Measurements from ENCODE around the gene CMTM8.
"Not testable (repeated sequence)": the region's sequence is repeated elsewhere in the genome, so short reads cannot be mapped to it uniquely, and the experiment has no call there.

The CMTM8 gene

GRCh38 chr3:32387512-32387911, 149.0 kb downstream of the CMTM8 start:
- no peak for DNase-seq

DNA sequence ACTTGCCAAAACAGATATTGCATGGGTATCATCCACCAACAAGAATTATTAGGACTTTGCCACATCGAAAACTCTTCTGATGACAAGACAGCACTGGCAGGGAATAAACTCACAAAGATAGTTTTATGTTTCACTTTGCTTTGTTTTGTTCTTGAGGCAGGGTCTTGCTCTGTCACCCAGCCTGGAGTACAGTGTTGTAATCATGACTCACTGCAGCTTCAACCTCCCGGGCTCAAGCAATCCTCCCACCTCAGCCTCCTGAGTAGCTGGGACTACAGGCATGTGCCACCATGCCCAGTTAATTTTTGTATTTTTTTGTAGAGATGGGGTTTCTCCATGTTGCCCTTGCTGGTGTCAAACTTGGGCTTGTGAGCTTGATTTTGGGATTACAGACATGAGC, 151.1 kb downstream of the CMTM8 start:
- DNase-seq: not testable (repeated sequence)

- peak; percentile 15 for DNase-seq
Measured at GRCh38 chr3:32391643-32392535, 153.4 kb downstream of the CMTM8 start, which contains the start of gene CMTM7. Gene CMTM7 (plus strand): TSS chr3:32391853. CDS start chr3:32391907, 54 bp downstream.

GRCh38 chr3:32392536-32393302, 154.2 kb downstream of the CMTM8 start:
- DNase-seq: peak; percentile 48

GRCh38 chr3:32395496-32395895, 157.0 kb downstream of the CMTM8 start:
- DNase-seq: no peak

DNA sequence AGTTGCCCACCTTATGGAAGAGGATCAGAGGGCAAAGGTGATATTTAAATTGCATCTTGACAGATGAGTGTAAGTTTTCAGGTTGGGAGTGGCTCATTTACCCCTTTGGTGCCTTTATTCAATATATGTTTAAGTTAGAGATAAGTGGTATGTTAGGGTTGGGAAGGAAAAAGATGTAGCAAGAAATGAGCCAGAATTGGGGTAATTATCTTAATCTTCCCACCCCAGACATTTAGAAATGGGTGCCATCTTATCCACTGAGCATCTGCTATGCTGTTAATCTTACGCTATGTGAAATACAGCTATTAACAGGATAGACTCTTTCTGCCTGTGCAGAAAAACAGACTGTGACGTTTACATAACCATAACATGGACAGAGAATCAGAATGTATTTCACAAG, 159.5 kb downstream of the CMTM8 start:
- no peak for DNase-seq

DNA sequence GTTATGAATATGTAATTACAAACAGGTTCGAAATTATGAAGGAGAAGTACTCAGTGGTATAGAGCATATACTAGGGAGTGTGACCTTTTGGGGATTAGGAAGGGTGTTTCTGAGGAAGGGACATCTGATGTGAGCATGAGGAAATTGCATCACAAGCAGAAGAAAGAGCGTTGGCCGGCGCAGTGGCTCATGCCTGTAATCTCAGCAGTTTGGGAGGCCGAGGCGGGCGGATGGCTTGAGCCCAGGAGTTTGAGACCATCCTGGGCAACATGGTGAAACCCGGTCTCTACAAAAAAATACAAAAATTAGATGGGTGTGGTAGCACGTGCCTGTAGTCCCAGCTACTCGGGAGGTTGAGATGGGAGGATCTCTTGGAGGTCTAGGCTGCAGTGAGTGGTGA, 160.1 kb downstream of the CMTM8 start:
- no peak for DNase-seq

DNA sequence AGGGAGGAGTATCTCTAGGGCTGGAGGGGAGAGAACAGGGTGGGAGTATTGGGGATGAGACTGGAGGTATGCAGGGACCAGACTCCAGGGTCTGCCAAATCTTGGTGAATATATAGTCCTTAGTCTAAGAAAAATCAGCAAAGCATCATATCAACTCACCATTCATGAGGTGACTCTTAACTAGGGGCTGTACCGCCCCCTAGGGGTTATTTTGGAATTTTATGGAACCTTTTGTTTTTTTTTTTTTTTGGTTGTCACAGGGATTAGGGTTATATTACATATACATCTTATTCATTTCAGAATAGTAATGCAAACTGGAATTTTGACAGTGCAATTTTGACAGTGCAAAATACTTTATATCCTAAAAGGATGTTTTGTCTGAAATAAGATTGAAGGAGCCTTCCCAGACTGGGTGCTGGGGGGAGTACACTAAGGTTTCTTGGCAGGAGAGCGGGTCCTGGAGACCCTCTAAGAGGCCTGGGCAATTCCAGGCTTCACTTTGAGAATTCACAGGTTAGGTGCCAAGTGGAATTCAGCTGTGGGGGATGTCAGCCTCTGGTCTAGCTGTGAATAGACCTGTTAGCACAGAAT, 160.6 kb downstream of the CMTM8 start:
- peak; percentile 21 for DNase-seq

DNA sequence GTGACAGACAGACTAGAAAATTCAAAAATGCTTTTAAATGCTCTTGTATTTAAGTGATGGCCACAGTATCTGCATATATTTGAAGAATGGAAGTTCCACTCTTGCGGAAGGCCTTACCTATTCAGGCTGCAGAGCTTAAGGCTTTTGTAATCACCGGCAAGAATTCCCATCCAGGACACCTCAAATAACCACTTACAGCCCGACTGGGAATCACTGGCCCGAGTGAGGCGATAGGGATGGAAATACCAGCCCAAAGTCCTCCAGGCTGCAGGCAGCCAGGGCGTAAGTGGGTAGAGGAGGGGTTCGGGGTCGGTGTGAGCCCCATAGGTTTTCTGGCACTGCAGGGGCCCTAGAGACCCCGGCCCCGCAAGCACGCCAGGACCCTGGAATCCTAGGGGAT, 162.6 kb downstream of the CMTM8 start:
- no peak for DNase-seq

GRCh38 chr3:32401556-32402081, 163.1 kb downstream of the CMTM8 start:
- peak; percentile 41 for DNase-seq

DNA sequence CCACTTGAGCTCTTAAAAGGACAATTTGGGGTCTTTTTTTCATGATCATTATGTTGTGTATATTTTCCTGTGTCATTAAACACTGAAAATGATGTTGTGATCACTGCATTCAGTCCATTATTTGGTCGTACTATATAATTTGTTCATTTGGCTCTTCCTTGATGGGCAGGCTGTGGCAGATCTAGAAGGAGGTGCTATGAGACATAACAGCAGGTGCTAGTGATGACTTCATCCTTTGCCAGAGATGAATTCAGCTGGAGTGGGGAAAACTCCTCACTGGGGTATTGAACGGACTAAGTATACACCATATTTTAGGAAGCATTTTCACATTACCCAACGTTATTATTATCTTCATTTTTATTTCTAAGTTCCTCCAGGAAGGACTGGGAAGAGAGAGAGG, 165.2 kb downstream of the CMTM8 start:
- DNase-seq: no peak

- no peak for DNase-seq
Measured at GRCh38 chr3:32404714-32405113, 166.2 kb downstream of the CMTM8 start.

DNA sequence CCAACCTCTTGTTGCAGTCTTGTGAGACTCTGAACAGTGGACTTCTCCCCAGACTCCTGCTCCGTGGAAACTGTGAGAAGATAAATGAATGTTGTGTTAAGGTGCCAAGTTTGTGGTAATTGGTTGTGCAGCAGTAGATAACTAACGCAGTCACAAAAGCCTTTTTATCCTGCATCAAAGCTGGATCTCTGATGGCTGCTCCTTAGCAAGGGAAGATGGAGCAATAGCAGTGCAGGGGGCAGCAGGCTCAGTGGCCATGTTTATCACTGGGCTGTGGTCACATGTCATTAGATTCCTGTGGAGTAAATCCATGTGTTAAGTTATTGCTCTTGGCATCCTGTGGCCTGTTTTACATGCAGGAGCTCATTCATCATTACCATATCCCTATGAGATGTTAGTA, 166.7 kb downstream of the CMTM8 start:
- DNase-seq: no peak

DNA sequence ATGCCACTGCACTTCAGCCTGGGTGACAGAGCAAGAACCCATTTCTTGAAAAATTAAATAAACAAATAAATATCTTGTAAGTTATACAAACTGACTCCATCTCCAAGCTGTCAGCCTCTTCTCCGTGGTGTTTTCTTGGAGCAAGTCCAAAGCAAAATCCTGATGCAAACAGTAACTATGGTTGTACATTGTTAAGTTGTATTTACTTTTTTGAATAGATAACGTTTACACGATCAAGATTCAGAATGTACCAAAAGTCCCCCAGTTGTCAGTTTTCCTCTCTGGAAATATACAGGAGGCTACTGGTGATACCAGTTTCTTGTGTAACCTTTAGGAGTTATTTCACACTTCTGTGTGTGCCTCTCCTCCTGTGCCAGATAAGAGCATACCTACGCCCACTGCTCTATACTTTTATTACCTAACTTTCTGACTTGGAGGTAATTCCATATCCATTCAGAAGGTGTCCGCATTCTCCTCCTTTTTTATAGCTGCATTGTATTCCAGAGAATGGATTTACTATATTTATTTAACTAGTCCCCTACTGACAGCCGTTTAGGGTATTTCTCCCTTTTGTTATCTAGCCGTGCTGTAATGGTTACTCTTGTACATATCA, 167.3 kb downstream of the CMTM8 start:
- DNase-seq: no peak

DNA sequence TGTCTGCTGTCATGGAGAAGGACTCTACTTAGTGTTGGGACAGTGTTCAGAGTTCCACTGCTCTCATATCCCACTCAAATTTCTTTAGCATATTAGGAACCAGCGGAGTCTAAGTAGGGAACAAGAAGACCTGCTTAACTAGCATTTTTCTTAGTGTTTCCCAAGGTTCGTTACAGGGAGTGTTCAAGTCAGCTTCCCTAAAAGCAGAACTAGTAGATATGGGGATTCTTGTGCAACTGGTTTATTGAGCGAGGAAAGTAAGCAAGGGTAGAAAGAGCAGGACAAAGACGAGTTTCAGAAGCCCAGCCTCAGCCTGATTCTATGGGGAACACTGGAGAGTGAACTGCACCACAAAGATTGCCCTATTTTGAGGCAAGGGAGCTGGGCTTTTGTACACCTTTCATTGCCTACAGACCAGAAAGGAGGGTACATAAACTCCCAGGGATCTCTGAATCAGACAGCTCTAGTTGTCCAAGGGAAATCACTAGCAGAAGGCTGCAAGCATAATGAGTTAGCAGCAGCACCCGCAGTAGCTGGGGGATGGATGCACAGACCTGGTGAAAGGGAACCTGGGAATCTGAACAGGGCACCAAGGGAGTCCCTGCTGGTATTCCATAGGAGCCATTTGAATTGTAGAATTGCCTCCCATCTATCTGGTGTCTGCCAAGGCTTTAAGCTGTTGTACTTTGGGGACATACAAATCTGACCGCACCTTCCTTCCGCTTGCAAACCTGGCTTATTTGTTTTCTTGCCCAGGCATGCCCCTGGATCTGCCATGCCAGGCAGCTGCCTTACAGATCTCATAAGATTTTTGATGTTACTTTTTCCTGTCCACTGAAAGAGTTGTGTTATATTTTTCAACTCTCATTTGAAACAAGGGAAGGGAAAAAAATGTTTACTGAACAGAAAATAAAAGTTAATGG, 168.3 kb downstream of the CMTM8 start:
- no peak for DNase-seq

DNA sequence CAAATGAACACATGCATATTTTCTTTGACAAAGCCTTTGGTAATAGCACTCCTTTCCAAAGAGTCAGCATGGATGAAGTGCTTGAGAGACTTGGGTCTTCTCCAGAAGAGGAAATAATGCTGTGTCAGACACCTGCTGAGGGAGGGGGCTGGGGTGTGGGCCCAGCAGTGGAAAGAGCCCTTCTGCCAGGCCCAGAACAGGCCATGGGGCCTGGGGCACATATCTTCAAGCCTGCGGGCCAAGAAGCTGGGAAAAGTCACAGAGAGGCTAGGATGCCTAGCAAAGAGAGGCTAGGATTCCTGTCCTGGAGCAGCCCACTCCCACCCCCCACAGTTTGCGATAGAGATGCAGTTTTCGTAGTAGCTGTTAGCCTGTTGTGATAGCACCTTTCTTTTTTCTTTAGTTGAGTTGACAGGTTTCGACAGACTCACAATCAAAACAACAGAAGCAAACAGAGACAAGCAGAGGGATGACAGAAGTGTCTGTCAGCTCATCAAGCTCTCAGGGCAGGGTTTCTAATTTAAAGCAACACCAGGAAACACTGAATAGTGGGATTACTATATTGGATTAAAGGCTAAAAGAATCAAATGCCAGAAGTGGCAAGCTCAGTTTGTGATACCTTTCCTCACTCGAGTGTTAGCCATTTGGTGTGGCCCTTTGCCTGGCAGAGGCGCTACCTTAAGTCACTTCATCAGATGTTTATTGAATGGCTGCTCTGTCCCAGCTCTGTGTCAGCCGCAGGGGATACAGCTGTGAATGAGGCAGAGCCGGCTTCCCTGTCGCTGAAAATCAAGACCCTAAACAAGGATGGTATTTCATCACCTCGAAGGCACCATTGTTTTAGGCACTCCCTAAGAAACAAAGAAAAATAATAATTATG, 172.1 kb downstream of the CMTM8 start:
- DNase-seq: no peak

- DNase-seq: no peak
Measured at GRCh38 chr3:32411442-32411841, 173.0 kb downstream of the CMTM8 start.

GRCh38 chr3:32412887-32413286, 174.4 kb downstream of the CMTM8 start:
- no peak for DNase-seq

DNA sequence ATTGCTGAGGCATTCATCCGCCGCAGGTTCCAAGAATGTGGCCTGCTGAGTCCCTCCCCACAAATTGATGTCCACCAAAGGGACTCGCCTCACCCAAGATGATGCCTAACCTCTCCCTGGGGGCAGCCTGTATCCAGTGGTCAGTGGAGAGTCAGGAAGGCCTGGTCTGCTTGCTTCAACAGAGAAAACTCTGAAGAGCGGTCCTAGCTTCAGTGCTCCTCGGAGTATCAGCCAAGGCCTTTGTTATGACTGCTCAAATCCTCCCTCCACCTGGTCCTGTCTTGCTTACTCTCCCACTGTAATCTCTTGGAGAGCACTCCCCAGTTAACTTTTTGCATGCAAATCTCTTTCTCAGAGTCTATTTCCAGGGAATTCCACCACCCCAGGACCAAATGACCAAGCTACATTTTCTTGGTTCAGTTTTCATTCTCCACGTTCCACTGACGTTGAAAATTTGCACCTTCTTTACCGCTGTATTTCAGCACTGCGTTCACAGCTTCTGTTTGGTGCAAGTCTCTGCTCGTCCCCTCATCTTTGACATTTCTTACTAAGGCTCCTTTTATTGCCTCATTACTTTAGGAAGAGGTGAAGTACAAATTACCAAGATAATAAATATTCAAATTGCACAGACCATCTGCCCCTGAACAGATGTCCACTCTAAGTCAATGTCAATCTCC, 175.5 kb downstream of the CMTM8 start:
- no peak for DNase-seq

Measured in amniotic stem cell (primary cell).